ENCODE results near the gene TSHR.

DNA sequence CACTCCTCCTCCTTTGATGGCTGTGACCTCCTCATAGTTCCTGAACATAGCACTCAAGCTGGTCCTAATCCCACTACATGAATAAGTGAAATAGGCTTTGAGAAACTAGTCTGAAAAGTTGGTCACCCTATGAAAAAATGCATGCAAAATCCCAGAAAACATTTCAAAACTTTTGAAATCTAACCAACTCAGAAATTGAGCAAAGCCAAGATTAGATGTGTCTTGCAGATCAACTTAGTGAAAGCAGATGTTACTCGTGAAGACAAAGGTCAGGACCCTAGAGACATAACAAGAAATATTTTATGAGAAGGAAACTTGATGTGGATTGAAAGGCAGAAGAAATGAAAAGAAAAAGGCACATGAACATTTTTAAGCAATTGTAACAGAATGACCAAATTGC is 63.3 kb downstream of the TSHR start:
- TF ChIP-seq POLR2AphosphoS5 (IDR thresholded peaks at IDR 0.05), result no peak
- TF ChIP-seq, protein P1, sequence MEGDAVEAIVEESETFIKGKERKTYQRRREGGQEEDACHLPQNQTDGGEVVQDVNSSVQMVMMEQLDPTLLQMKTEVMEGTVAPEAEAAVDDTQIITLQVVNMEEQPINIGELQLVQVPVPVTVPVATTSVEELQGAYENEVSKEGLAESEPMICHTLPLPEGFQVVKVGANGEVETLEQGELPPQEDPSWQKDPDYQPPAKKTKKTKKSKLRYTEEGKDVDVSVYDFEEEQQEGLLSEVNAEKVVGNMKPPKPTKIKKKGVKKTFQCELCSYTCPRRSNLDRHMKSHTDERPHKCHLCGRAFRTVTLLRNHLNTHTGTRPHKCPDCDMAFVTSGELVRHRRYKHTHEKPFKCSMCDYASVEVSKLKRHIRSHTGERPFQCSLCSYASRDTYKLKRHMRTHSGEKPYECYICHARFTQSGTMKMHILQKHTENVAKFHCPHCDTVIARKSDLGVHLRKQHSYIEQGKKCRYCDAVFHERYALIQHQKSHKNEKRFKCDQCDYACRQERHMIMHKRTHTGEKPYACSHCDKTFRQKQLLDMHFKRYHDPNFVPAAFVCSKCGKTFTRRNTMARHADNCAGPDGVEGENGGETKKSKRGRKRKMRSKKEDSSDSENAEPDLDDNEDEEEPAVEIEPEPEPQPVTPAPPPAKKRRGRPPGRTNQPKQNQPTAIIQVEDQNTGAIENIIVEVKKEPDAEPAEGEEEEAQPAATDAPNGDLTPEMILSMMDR (IDR thresholded peaks at IDR 0.05), result no peak

All from suprapubic skin (tissue), 3 donors.